ENCODE data around the gene CYP11A1.

Gene CYP11A1

DNA sequence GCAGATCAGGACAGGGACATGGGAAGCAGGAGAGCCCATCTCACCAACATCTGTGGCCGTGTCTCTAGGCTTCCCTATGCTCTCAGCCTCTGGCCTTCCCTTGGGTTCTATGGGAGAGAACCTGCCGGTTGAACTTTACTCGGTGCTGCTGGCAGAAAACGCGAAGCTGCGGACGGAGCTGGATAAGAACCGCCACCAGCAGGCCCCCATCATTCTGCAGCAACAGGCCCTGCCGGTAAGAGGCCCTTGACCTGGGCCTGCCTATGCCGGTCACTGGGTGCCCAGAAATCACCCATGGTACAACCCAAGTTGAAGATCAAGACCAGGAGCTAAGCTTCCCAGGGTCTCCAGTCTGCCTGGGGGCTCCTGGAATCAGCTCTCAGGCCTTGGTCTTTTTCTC lies 34.8 kb downstream of the CYP11A1 start:
- no peak overlapping the region for H3K9ac ChIP-seq (ENCODE audit: low read length)
- H2BK120ac ChIP-seq (ENCODE audit: insufficient read depth, low read length, poor library complexity) = no peak overlapping the region
- no CpG with 5 or more reads among the region's 10 CpGs for WGBS (ENCODE audit: extremely low coverage, insufficient coverage, insufficient read length)
- no peak overlapping the region for H3K4me3 ChIP-seq (ENCODE audit: low read depth, low read length)
- H3K79me2 ChIP-seq (ENCODE audit: control insufficient read depth, insufficient read depth, low read length, poor library complexity) = no peaks in the 10 kb centered on the region
- no peak overlapping the region for H2BK12ac ChIP-seq (ENCODE audit: low read length)
- no peak overlapping the region for H3K4me2 ChIP-seq (ENCODE audit: low read length)
- peaks cover 5% of the 10 kb centered on the region for H3K9me3 ChIP-seq (ENCODE audit: insufficient read depth, low read depth, low read length)
- H3K27me3 ChIP-seq (ENCODE audit: insufficient read depth, low read length) = no peaks in the 10 kb centered on the region
- no peak overlapping the region for H2AFZ ChIP-seq (ENCODE audit: insufficient read depth, low read length, poor library complexity)
- H2AK5ac ChIP-seq (ENCODE audit: low read length) = no peak overlapping the region
- H3K36me3 ChIP-seq (ENCODE audit: control insufficient read depth in 1 of 2, insufficient read depth in 2 of 2, low read length in 2 of 2) = peaks cover 1 to 3% of the 10 kb centered on the region in 2 experiments
- no peak overlapping the region for H4K12ac ChIP-seq (ENCODE audit: low read depth, low read length)
- no peak overlapping the region for H4K91ac ChIP-seq (ENCODE audit: low read depth, low read length)
- H3K14ac ChIP-seq (ENCODE audit: low read length) = no peak overlapping the region
- no peak overlapping the region for H3K27ac ChIP-seq (ENCODE audit: low read depth, low read length)
- no peaks in the 10 kb centered on the region for H3K79me1 ChIP-seq (ENCODE audit: low read length)
- H3K23ac ChIP-seq (ENCODE audit: low read length) = no peak overlapping the region
- peak; percentile 37 to 51 for DNase-seq
- no peaks in the 10 kb centered on the region for H3K4me1 ChIP-seq (ENCODE audit: control insufficient read depth in 1 of 2, insufficient read depth in 2 of 2, low read length in 2 of 2)
- no peak overlapping the region for H3K18ac ChIP-seq (ENCODE audit: low read length)
- H4K8ac ChIP-seq (ENCODE audit: low read depth, low read length) = no peak overlapping the region
- no peak overlapping the region for H3K4ac ChIP-seq (ENCODE audit: low read depth, low read length)
- H2BK5ac ChIP-seq (ENCODE audit: low read depth, low read length, poor library complexity) = no peak overlapping the region

DNA sequence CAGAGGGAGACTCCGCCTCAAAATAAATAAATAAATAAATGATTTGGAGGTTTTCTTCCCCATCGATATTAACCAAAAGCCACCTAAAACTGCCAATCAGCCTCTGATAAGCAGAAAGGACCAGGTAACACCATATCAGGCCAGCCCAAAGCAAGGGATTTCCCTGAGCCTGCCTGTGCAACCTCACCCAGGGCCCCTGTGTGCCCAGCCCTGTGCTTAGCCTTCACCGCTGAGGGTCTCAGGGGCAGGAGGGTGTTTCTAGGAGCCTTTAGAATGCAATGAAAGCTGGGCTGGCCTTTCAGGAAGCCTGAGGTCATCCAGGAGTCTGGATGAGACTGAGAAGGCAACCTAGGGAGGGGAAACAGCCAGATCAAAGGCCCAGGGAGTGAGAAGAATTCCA lies 35.4 kb downstream of the CYP11A1 start:
- Histone ChIP-seq H3K4me2 (ENCODE audit: low read length) (no peak overlapping the region), H2AFZ (ENCODE audit: insufficient read depth, low read length, poor library complexity) (no peak overlapping the region), H4K91ac (ENCODE audit: low read depth, low read length) (no peak overlapping the region), H3K4me1 (ENCODE audit: control insufficient read depth in 1 of 2, insufficient read depth in 2 of 2, low read length in 2 of 2) (peaks cover 1 to 2% of the 10 kb centered on the region in 2 experiments), H3K14ac (ENCODE audit: low read length) (no peak overlapping the region), H3K18ac (ENCODE audit: low read length) (no peak overlapping the region), H3K4ac (ENCODE audit: low read depth, low read length) (no peak overlapping the region), H3K79me2 (ENCODE audit: control insufficient read depth, insufficient read depth, low read length, poor library complexity) (no peaks in the 10 kb centered on the region), H2BK12ac (ENCODE audit: low read length) (no peak overlapping the region), H4K8ac (ENCODE audit: low read depth, low read length) (no peak overlapping the region), H2BK5ac (ENCODE audit: low read depth, low read length, poor library complexity) (no peak overlapping the region), H3K9me3 (ENCODE audit: insufficient read depth, low read depth, low read length) (peaks cover 4% of the 10 kb centered on the region), H3K27me3 (ENCODE audit: insufficient read depth, low read length) (no peaks in the 10 kb centered on the region), H4K12ac (ENCODE audit: low read depth, low read length) (no peak overlapping the region), H3K36me3 (ENCODE audit: control insufficient read depth in 1 of 2, insufficient read depth in 2 of 2, low read length in 2 of 2) (no peaks in the 10 kb centered on the region), H3K79me1 (ENCODE audit: low read length) (peaks cover 2% of the 10 kb centered on the region), H3K23ac (ENCODE audit: low read length) (no peak overlapping the region), H3K9ac (ENCODE audit: low read length) (no peak overlapping the region), H3K4me3 (ENCODE audit: low read depth, low read length) (no peak overlapping the region), H3K27ac (ENCODE audit: low read depth, low read length) (no peak overlapping the region), H2AK5ac (ENCODE audit: low read length) (no peak overlapping the region), H2BK120ac (ENCODE audit: insufficient read depth, low read length, poor library complexity) (no peak overlapping the region)
- no CpG with 5 or more reads among the region's 3 CpGs for WGBS (ENCODE audit: extremely low coverage, insufficient coverage, insufficient read length)
- DNase-seq = no peak

DNA sequence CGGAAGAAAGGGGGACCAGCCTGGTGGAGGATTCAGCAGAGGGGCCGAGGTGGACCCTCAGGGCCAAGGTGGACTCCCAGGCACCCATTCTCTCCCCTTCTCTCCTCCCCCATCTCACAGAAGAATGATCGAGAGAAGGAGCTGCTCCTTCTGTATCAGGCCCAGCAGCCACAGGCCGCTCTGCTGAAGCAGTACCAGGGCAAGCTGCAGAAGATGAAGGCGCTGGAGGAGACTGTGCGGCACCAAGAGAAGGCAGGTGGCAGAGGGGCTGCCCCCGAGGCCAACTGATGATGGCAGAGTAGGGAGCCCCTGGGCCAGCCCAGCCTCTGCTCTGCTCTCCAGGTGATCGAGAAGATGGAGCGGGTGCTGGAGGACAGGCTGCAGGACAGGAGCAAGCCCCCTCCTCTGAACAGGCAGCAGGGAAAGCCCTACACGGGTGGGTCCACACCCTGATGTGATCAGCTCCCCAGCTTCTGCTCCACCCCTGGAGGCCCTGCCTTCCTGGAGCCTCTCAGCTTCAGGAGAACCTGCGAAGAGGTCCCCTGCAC lies 36.5 kb downstream of the CYP11A1 start:
- H3K27me3 ChIP-seq (ENCODE audit: insufficient read depth, low read length) = no peaks in the 10 kb centered on the region
- peaks cover 10% of the 10 kb centered on the region in 2 experiments for H3K4me1 ChIP-seq (ENCODE audit: control insufficient read depth in 1 of 2, insufficient read depth in 2 of 2, low read length in 2 of 2)
- H3K23ac ChIP-seq (ENCODE audit: low read length) = no peak overlapping the region
- WGBS (ENCODE audit: extremely low coverage, insufficient coverage, insufficient read length) = no CpG with 5 or more reads among the region's 11 CpGs
- H4K8ac ChIP-seq (ENCODE audit: low read depth, low read length) = no peak overlapping the region
- no peak overlapping the region for H2AFZ ChIP-seq (ENCODE audit: insufficient read depth, low read length, poor library complexity)
- no peak overlapping the region for H3K4me3 ChIP-seq (ENCODE audit: low read depth, low read length)
- H3K79me2 ChIP-seq (ENCODE audit: control insufficient read depth, insufficient read depth, low read length, poor library complexity) = no peaks in the 10 kb centered on the region
- DNase-seq = no peak
- H3K9ac ChIP-seq (ENCODE audit: low read length) = no peak overlapping the region
- no peak overlapping the region for H2BK5ac ChIP-seq (ENCODE audit: low read depth, low read length, poor library complexity)
- H2BK120ac ChIP-seq (ENCODE audit: insufficient read depth, low read length, poor library complexity) = no peak overlapping the region
- no peak overlapping the region for H3K27ac ChIP-seq (ENCODE audit: low read depth, low read length)
- no peak overlapping the region for H4K91ac ChIP-seq (ENCODE audit: low read depth, low read length)
- H4K12ac ChIP-seq (ENCODE audit: low read depth, low read length) = no peak overlapping the region
- H3K36me3 ChIP-seq (ENCODE audit: control insufficient read depth in 1 of 2, insufficient read depth in 2 of 2, low read length in 2 of 2) = no peaks in the 10 kb centered on the region
- no peak overlapping the region for H2BK12ac ChIP-seq (ENCODE audit: low read length)
- no peak overlapping the region for H3K4me2 ChIP-seq (ENCODE audit: low read length)
- H3K9me3 ChIP-seq (ENCODE audit: insufficient read depth, low read depth, low read length) = peaks cover 4% of the 10 kb centered on the region
- H3K4ac ChIP-seq (ENCODE audit: low read depth, low read length) = no peak overlapping the region
- H3K18ac ChIP-seq (ENCODE audit: low read length) = no peak overlapping the region
- H3K14ac ChIP-seq (ENCODE audit: low read length) = no peak overlapping the region
- peaks cover 3% of the 10 kb centered on the region for H3K79me1 ChIP-seq (ENCODE audit: low read length)
- no peak overlapping the region for H2AK5ac ChIP-seq (ENCODE audit: low read length)

DNA sequence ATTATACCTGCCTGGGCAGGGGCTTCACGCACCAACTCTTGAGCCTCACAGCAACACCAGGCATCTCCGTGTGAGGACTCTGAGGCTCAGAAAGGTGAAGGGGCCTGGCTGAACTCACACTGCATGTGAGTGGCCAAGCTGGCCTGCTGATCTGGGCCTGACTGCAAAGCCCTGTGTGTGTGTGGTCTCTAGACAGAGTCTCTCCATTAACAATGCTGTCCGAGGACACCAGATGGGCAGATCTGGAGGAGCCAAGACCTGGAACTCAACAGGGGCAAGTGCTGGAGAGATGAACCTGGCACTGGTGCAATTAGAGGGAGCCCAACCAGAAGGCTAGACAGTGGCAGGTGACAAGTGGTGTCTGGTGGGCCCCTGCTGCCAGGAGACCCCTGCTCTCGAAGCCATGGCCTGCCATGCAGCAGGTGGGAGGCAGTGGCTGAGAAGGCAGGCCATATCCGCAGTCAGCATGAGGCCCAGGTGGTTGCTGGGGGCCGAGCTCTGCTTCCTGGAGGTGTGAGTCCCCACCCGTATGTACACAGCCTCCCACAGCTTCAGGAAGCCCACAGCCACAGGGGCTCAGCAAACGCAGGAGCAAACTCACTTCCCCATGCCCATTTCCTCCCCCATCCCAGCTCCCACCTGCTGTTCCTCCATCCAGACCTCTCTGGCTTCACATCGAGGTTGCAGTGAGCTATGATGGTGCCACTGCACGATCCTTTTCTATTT lies 39.0 kb downstream of the CYP11A1 start:
- no peak overlapping the region for H3K27ac ChIP-seq (ENCODE audit: low read depth, low read length)
- peaks cover 10 to 14% of the 10 kb centered on the region in 2 experiments for H3K4me1 ChIP-seq (ENCODE audit: control insufficient read depth in 1 of 2, insufficient read depth in 2 of 2, low read length in 2 of 2)
- no peaks in the 10 kb centered on the region for H3K9me3 ChIP-seq (ENCODE audit: insufficient read depth, low read depth, low read length)
- H3K4me3 ChIP-seq (ENCODE audit: low read depth, low read length) = no peak overlapping the region
- WGBS (ENCODE audit: extremely low coverage, insufficient coverage, insufficient read length) = no CpG with 5 or more reads among the region's 10 CpGs
- DNase-seq = no peak
- H3K14ac ChIP-seq (ENCODE audit: low read length) = no peak overlapping the region
- no peak overlapping the region for H4K8ac ChIP-seq (ENCODE audit: low read depth, low read length)
- H2BK12ac ChIP-seq (ENCODE audit: low read length) = no peak overlapping the region
- H3K36me3 ChIP-seq (ENCODE audit: control insufficient read depth in 1 of 2, insufficient read depth in 2 of 2, low read length in 2 of 2) = no peaks in the 10 kb centered on the region
- H3K27me3 ChIP-seq (ENCODE audit: insufficient read depth, low read length) = no peaks in the 10 kb centered on the region
- no peak overlapping the region for H3K23ac ChIP-seq (ENCODE audit: low read length)
- no peak overlapping the region for H3K4ac ChIP-seq (ENCODE audit: low read depth, low read length)
- H4K91ac ChIP-seq (ENCODE audit: low read depth, low read length) = no peak overlapping the region
- no peak overlapping the region for H2AFZ ChIP-seq (ENCODE audit: insufficient read depth, low read length, poor library complexity)
- no peak overlapping the region for H2BK120ac ChIP-seq (ENCODE audit: insufficient read depth, low read length, poor library complexity)
- H3K79me1 ChIP-seq (ENCODE audit: low read length) = peaks cover 3% of the 10 kb centered on the region
- H2AK5ac ChIP-seq (ENCODE audit: low read length) = no peak overlapping the region
- no peak overlapping the region for H3K18ac ChIP-seq (ENCODE audit: low read length)
- H2BK5ac ChIP-seq (ENCODE audit: low read depth, low read length, poor library complexity) = no peak overlapping the region
- no peak overlapping the region for H4K12ac ChIP-seq (ENCODE audit: low read depth, low read length)
- H3K4me2 ChIP-seq (ENCODE audit: low read length) = no peak overlapping the region
- no peak overlapping the region for H3K9ac ChIP-seq (ENCODE audit: low read length)
- H3K79me2 ChIP-seq (ENCODE audit: control insufficient read depth, insufficient read depth, low read length, poor library complexity) = no peaks in the 10 kb centered on the region

Data from trophoblast cell (in vitro differentiated cells and primary cell).